Measurements from ENCODE around the gene ZNF652. TPM values are rescaled to one million over a fixed set of nuclear protein-coding genes. Genes with fewer than 3 reads are reported as not detected.

Gene ZNF652
- total RNA-seq, 3 donors from 2014 or later, result 34.2 to 157 (median 72.4) TPM

GRCh38 chr17:49357516-49357915, 4.5 kb downstream of the ZNF652 start:
- Histone ChIP-seq H3K4me1 (peaks cover 0 to 21% of the 10 kb centered on the region in 2 donors), H3K36me3 (no peaks in the 10 kb centered on the region), H3K27ac (peak overlapping the region in 1 of 2 donors; percentile 93), H3K4me3 (peak overlapping the region in 1 of 3 donors; percentile 3), H3K9me3 (no peaks in the 10 kb centered on the region), H3K27me3 (no peaks in the 10 kb centered on the region)
- no peak for TF ChIP-seq POLR2AphosphoS5 (IDR thresholded peaks at IDR 0.05)
- intact Hi-C loops (cut with DNase I; ENCODE audit: low total_unique reads), result no loop called here
- DNase-seq (ENCODE audit: low spot score in 2 of 2), result no peak

GRCh38 chr17:49356320-49356719, 5.7 kb downstream of the ZNF652 start:
- H3K4me1 ChIP-seq, result peaks cover 0 to 21% of the 10 kb centered on the region in 2 donors
- H3K27me3 ChIP-seq, result no peaks in the 10 kb centered on the region
- H3K4me3 ChIP-seq, result no peak overlapping the region
- no peak overlapping the region for H3K27ac ChIP-seq
- intact Hi-C loops (cut with DNase I; ENCODE audit: low total_unique reads), result no loop called here
- H3K9me3 ChIP-seq, result no peaks in the 10 kb centered on the region
- DNase-seq (ENCODE audit: low spot score in 2 of 2), result no peak
- TF ChIP-seq POLR2AphosphoS5 (IDR thresholded peaks at IDR 0.05), result no peak
- TF ChIP-seq POLR2A (IDR thresholded peaks at IDR 0.05), result no peak
- no peak for TF ChIP-seq CTCF (IDR thresholded peaks at IDR 0.05)
- no peaks in the 10 kb centered on the region for H3K36me3 ChIP-seq

GRCh38 chr17:49353607-49354006, 8.4 kb downstream of the ZNF652 start:
- Histone ChIP-seq H3K4me3 (no peak overlapping the region), H3K27ac (no peak overlapping the region), H3K27me3 (no peaks in the 10 kb centered on the region), H3K36me3 (no peaks in the 10 kb centered on the region), H3K4me1 (peaks cover 0 to 16% of the 10 kb centered on the region in 2 donors), H3K9me3 (no peaks in the 10 kb centered on the region)
- no peak for DNase-seq (ENCODE audit: low spot score in 2 of 2)
- TF ChIP-seq CTCF (IDR thresholded peaks at IDR 0.05) (no peak), POLR2A (IDR thresholded peaks at IDR 0.05) (no peak), POLR2AphosphoS5 (IDR thresholded peaks at IDR 0.05) (no peak)
- intact Hi-C loops (cut with DNase I; ENCODE audit: low total_unique reads), result no loop called here

- Histone ChIP-seq H3K27ac (no peak overlapping the region), H3K4me1 (peaks cover 0 to 6% of the 10 kb centered on the region in 2 donors), H3K36me3 (no peaks in the 10 kb centered on the region), H3K4me3 (no peak overlapping the region), H3K9me3 (no peaks in the 10 kb centered on the region), H3K27me3 (no peaks in the 10 kb centered on the region)
- TF ChIP-seq POLR2A (IDR thresholded peaks at IDR 0.05) (no peak), CTCF (IDR thresholded peaks at IDR 0.05) (no peak), POLR2AphosphoS5 (IDR thresholded peaks at IDR 0.05) (no peak)
- intact Hi-C loops (cut with DNase I; ENCODE audit: low total_unique reads), result no loop called here
- no peak for DNase-seq (ENCODE audit: low spot score in 2 of 2)
Observed at GRCh38 chr17:49352587-49353154, 9.4 kb downstream of the ZNF652 start.

- Histone ChIP-seq H3K27ac (no peak overlapping the region), H3K4me1 (peaks cover 0 to 6% of the 10 kb centered on the region in 2 donors), H3K27me3 (no peaks in the 10 kb centered on the region), H3K9me3 (no peaks in the 10 kb centered on the region), H3K4me3 (no peak overlapping the region), H3K36me3 (no peaks in the 10 kb centered on the region)
- DNase-seq (ENCODE audit: low spot score in 2 of 2), result no peak
- no peak for TF ChIP-seq POLR2AphosphoS5 (IDR thresholded peaks at IDR 0.05)
- intact Hi-C loops (cut with DNase I; ENCODE audit: low total_unique reads), result no loop called here
Observed at GRCh38 chr17:49351572-49352140, 10.4 kb downstream of the ZNF652 start.

GRCh38 chr17:49349541-49349940, 12.5 kb downstream of the ZNF652 start:
- intact Hi-C loops (cut with DNase I; ENCODE audit: low total_unique reads), result no loop called here
- no peaks in the 10 kb centered on the region for H3K27me3 ChIP-seq
- no peak overlapping the region for H3K27ac ChIP-seq
- TF ChIP-seq CTCF (IDR thresholded peaks at IDR 0.05), result no peak
- no peak for TF ChIP-seq POLR2A (IDR thresholded peaks at IDR 0.05)
- no peak for TF ChIP-seq POLR2AphosphoS5 (IDR thresholded peaks at IDR 0.05)
- no peaks in the 10 kb centered on the region for H3K36me3 ChIP-seq
- H3K9me3 ChIP-seq, result no peaks in the 10 kb centered on the region
- peaks cover 0 to 6% of the 10 kb centered on the region in 2 donors for H3K4me1 ChIP-seq
- no peak overlapping the region for H3K4me3 ChIP-seq
- DNase-seq (ENCODE audit: low spot score in 2 of 2), result no peak
